ENCODE data around the gene CSRP2. TPM values are rescaled to one million over a fixed set of nuclear protein-coding genes. Genes with fewer than 3 reads are reported as not detected.
A peak's percentile ranks its signal among the peaks of the same experiment; 100 is the strongest.

Gene CSRP2
- total RNA-seq, 4 donors from 2014 or later: 14.1 to 69.0 (median 29.7) TPM

GRCh38 chr12:76883151-76883550 is 4.3 kb upstream of the CSRP2 start:
- Histone ChIP-seq H3K4me3 (no peak overlapping the region), H3K36me3 (no peaks in the 10 kb centered on the region), H3K9me3 (no peaks in the 10 kb centered on the region), H3K4me1 (no peaks in the 10 kb centered on the region), H3K27me3 (no peaks in the 10 kb centered on the region), H3K27ac (no peak overlapping the region)
- intact Hi-C loops (cut with DNase I; ENCODE audit: low total_unique reads): no loop called here
- DNase-seq: no peak
- TF ChIP-seq POLR2A (IDR thresholded peaks at IDR 0.05): no peak
- TF ChIP-seq, protein P1, sequence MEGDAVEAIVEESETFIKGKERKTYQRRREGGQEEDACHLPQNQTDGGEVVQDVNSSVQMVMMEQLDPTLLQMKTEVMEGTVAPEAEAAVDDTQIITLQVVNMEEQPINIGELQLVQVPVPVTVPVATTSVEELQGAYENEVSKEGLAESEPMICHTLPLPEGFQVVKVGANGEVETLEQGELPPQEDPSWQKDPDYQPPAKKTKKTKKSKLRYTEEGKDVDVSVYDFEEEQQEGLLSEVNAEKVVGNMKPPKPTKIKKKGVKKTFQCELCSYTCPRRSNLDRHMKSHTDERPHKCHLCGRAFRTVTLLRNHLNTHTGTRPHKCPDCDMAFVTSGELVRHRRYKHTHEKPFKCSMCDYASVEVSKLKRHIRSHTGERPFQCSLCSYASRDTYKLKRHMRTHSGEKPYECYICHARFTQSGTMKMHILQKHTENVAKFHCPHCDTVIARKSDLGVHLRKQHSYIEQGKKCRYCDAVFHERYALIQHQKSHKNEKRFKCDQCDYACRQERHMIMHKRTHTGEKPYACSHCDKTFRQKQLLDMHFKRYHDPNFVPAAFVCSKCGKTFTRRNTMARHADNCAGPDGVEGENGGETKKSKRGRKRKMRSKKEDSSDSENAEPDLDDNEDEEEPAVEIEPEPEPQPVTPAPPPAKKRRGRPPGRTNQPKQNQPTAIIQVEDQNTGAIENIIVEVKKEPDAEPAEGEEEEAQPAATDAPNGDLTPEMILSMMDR (IDR thresholded peaks at IDR 0.05): no peak

DNA sequence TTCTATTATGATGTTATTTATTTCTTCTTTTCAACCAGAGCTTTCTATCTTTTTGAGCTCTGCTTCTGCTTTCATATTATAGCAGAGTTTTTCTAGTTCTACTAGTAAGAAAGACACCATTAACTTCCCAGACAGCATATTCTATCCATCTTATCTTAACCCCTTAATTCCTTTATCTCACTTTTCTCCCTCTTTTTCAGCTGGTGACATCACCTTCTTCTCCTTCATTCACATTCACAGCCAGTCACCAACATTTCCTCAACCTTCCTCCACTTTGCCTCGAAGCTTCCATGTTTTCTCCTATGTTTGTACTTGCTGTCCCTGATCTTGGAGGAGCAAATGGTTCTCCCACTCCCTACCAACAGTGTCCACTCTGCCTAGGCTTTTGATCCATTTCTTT is 3.5 kb upstream of the CSRP2 start:
- intact Hi-C loops (cut with DNase I; ENCODE audit: low total_unique reads): no loop called here
- no peaks in the 10 kb centered on the region for H3K27me3 ChIP-seq
- no peaks in the 10 kb centered on the region for H3K4me1 ChIP-seq
- H3K27ac ChIP-seq: no peak overlapping the region
- DNase-seq: no peak
- H3K9me3 ChIP-seq: no peaks in the 10 kb centered on the region
- TF ChIP-seq POLR2A (IDR thresholded peaks at IDR 0.05): no peak
- TF ChIP-seq, protein P1 (IDR thresholded peaks at IDR 0.05): no peak
- H3K4me3 ChIP-seq: no peak overlapping the region
- H3K36me3 ChIP-seq: no peaks in the 10 kb centered on the region

- Histone ChIP-seq H3K9me3 (no peaks in the 10 kb centered on the region), H3K4me3 (no peak overlapping the region), H3K27me3 (no peaks in the 10 kb centered on the region), H3K36me3 (no peaks in the 10 kb centered on the region), H3K27ac (no peak overlapping the region), H3K4me1 (no peaks in the 10 kb centered on the region)
- intact Hi-C loops (cut with DNase I; ENCODE audit: low total_unique reads): no loop called here
- DNase-seq: no peak
- TF ChIP-seq, protein P1 (IDR thresholded peaks at IDR 0.05): no peak
- TF ChIP-seq POLR2A (IDR thresholded peaks at IDR 0.05): no peak
Measured at GRCh38 chr12:76881142-76881541, 2.3 kb upstream of the CSRP2 start.

- intact Hi-C loops (cut with DNase I; ENCODE audit: low total_unique reads): no loop called here
- H3K36me3 ChIP-seq: no peaks in the 10 kb centered on the region
- no peaks in the 10 kb centered on the region for H3K27me3 ChIP-seq
- TF ChIP-seq, protein P1 (IDR thresholded peaks at IDR 0.05): no peak
- no peak for TF ChIP-seq POLR2A (IDR thresholded peaks at IDR 0.05)
- H3K4me3 ChIP-seq: no peak overlapping the region
- H3K9me3 ChIP-seq: no peaks in the 10 kb centered on the region
- DNase-seq: no peak
- H3K27ac ChIP-seq: peak overlapping the region in 1 of 2 donors; percentile 90
- no peaks in the 10 kb centered on the region for H3K4me1 ChIP-seq
Measured at GRCh38 chr12:76880519-76881023, 1.8 kb upstream of the CSRP2 start.

DNA sequence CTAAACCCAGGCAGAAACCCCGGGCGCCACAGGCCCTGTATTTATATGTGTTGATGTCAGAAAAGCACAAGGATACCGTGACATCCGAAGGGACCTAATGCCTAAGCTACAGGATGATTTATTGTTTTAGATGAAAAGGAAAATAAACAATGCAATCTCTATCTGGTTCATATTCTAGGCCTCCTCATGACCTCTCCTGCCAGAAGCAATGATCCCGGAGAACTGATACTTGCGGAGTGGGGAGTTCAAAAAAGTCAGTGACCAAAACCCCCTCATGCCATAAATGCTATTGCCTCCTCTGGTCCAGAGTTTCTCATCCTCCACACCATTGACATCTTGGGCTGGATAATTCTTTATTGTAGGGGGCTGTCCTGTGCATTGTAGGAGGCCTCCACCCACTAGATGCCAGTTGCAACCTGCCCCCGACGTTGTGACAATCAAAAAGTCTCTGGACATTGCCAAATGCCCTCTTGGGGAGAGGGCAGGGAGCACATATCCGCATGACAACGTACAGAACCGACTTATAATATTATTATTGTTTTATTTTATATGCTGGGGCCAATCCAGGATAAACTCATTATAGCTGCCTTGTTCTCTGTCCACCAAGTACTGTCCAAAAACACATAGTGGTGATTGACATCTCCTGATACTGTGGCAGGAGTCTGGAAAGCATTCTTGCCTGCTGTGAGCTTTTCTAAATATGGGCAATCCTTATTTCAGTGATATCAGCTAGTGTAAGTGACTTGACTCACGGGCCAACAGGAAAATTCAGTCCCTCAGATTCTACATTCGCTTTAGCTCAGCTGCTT is 1.1 kb upstream of the CSRP2 start:
- no peaks in the 10 kb centered on the region for H3K27me3 ChIP-seq
- TF ChIP-seq POLR2A (IDR thresholded peaks at IDR 0.05): no peak
- TF ChIP-seq, protein P1 (IDR thresholded peaks at IDR 0.05): no peak
- DNase-seq: peak in 1 of 2 donors; percentile 43
- H3K36me3 ChIP-seq: no peaks in the 10 kb centered on the region
- intact Hi-C loops (cut with DNase I; ENCODE audit: low total_unique reads): no loop called here
- peak overlapping the region; percentile 59 to 61 for H3K4me3 ChIP-seq
- H3K4me1 ChIP-seq: no peaks in the 10 kb centered on the region
- H3K27ac ChIP-seq: peak overlapping the region; percentile 90 to 94
- no peaks in the 10 kb centered on the region for H3K9me3 ChIP-seq
